Gastrocnemius medialis (tissue), 4 donors: Measurements from ENCODE around the gene CORIN.

Experiments used
- CTCF ChIP-seq, 5 experiments: fragments of 450-650 bp in 3 of 5; fragments of 200-600 bp in 2 of 5; sonication (generic) in 2 of 5; IDR thresholded peaks in 4 of 5; conservative IDR thresholded peaks in 1 of 5; 1 replicate in 4 of 5; 2 replicates in 1 of 5; pipeline ENCODE4 v1.5.1; 2016 to 2019; ENCODE audit warnings: antibody characterized with exemption in 5 of 5, mild to moderate bottlenecking in 3 of 5, moderate library complexity in 3 of 5
- POLR2A ChIP-seq, 2 donors: fragments of 450-650 bp; IDR thresholded peaks; one replicate each; pipeline ENCODE4 v1.6.1; 2017; ENCODE audit warnings: antibody characterized with exemption in 2 of 2, mild to moderate bottlenecking in 2 of 2, moderate library complexity in 2 of 2

- TF ChIP-seq CTCF (IDR thresholded peaks at IDR 0.05 in 4 of 5, conservative IDR thresholded peaks at IDR 0.05 in 1 of 5) (no peak), POLR2A (IDR thresholded peaks at IDR 0.05) (no peak)
These were observed 270.4 kb downstream of the CORIN start for GRCh38 chr4:47567511-47567910.
